AG04449 (cell line): ENCODE results near the gene ID2.

Experiments used
- CTCF ChIA-PET: fragments of 350-600 bp; formaldehyde crosslinking; extraction: SDS; loops from one replicate; lab custom pipeline; 2021; ENCODE audit warnings: antibody characterized with exemption; lab: Yijun Ruan, JAX
- POLR2A ChIA-PET: fragments of 400-600, 350-600 bp; formaldehyde crosslinking; extraction: SDS; loops from one replicate; lab custom pipeline; 2020; ENCODE audit warnings: antibody characterized with exemption, inconsistent platforms; lab: Yijun Ruan, JAX
- DNase-seq: peaks from one replicate; pipeline ENCODE4 v3.0.0-alpha.2; 2010; ENCODE audit warnings: low read depth, low spot score
- H3K4me3 ChIP-seq: 2 replicates; pipeline ENCODE4 v1.5.1; 2011; ENCODE audit warnings: low read depth, mild to moderate bottlenecking, control low read depth, low read length
- CTCF ChIP-seq: IDR thresholded peaks from one replicate; pipeline ENCODE4 v1.5.1; 2011; ENCODE audit warnings: mild to moderate bottlenecking, moderate library complexity, low read length, control low read depth, inconsistent platforms; ENCODE audit not compliant: insufficient read depth; ENCODE audit errors: missing control alignments

The ID2 gene

GRCh38 chr2:8652774-8653426 lies 29.0 kb upstream of the ID2 start:
- ChIA-PET CTCF (no interaction called here), POLR2A (no interaction called here)
- no peak overlapping the region for H3K4me3 ChIP-seq
- no peak for DNase-seq
- no peak for TF ChIP-seq CTCF

- H3K4me3 ChIP-seq = no peak overlapping the region
- CTCF ChIA-PET = no interaction called here
- POLR2A ChIA-PET = no interaction called here
- no peak for DNase-seq
- TF ChIP-seq CTCF = no peak
These were observed 28.4 kb upstream of the ID2 start for GRCh38 chr2:8653485-8653884.

GRCh38 chr2:8654041-8654440 lies 27.8 kb upstream of the ID2 start:
- CTCF ChIA-PET = no interaction called here
- no peak for TF ChIP-seq CTCF
- no peak overlapping the region for H3K4me3 ChIP-seq
- no peak for DNase-seq
- POLR2A ChIA-PET = no interaction called here

GRCh38 chr2:8654483-8654882 lies 27.4 kb upstream of the ID2 start:
- POLR2A ChIA-PET = no interaction called here
- no peak overlapping the region for H3K4me3 ChIP-seq
- CTCF ChIA-PET = no interaction called here
- no peak for DNase-seq
- no peak for TF ChIP-seq CTCF

GRCh38 chr2:8656160-8656641 lies 25.7 kb upstream of the ID2 start:
- DNase-seq = no peak
- no peak for TF ChIP-seq CTCF
- no peak overlapping the region for H3K4me3 ChIP-seq
- ChIA-PET POLR2A (interaction anchor here (1.0 to 1.6 kb wide), 2 partner anchors 22 to 26 kb away, joined by 6 to 11 read pairs; partner anchors contain the start of gene ID2), CTCF (interaction anchor here (1.3 kb wide), 1 partner anchor 23 kb away, joined by 3 read pairs; no protein-coding TSS in a partner anchor)

- no peak for TF ChIP-seq CTCF
- ChIA-PET POLR2A (interaction anchor here (1.0 to 1.6 kb wide), 2 partner anchors 23 to 25 kb away, joined by 6 to 11 read pairs; partner anchors contain the start of gene ID2), CTCF (interaction anchor here (1.3 kb wide), 1 partner anchor 22 kb away, joined by 3 read pairs; no protein-coding TSS in a partner anchor)
- no peak for DNase-seq
- H3K4me3 ChIP-seq = no peak overlapping the region
These were observed 25.0 kb upstream of the ID2 start for GRCh38 chr2:8656811-8657210.
